HepG2 (cell line): ENCODE data around the gene PRKCE. TPM values are rescaled to one million over a fixed set of nuclear protein-coding genes. Genes with fewer than 3 reads are reported as not detected.

Experiments used
- ATAC-seq: fragments of 200-7000 bp; cut with Tn5 transposase; 3 replicates; pipeline ENCODE4 v1.9.1; 2020; ENCODE audit warnings: mild to moderate bottlenecking, moderate library complexity
- BruUV-seq: library from RNA; stranded (reverse); fragments of 400-500 nt; replicated peaks from 2 replicates; lab custom pipeline; 2021; lab: Mats Ljungman, UMichigan
- CTCF ChIA-PET: fragments of 300-600 bp; formaldehyde crosslinking; extraction: SDS; loops from one replicate; lab custom pipeline; 2021; ENCODE audit warnings: low total read pairs, inconsistent platforms, low intra/inter-chr PET ratio; lab: Yijun Ruan, JAX
- POLR2A ChIA-PET: fragments of 350-600 bp; sonication (Branson Sonifier 250); formaldehyde crosslinking; loops from one replicate; lab custom pipeline; 2020; ENCODE audit warnings: antibody characterized with exemption, inconsistent platforms; lab: Yijun Ruan, JAX
- DNase-seq: peaks from one replicate; pipeline ENCODE4 v3.0.0-alpha.2; 2015; ENCODE audit warnings: low spot score
- FAIRE-seq: peaks from 3 replicates; lab custom pipeline; 2011; peaks lifted over from hg19 to GRCh38; lab: Jason Lieb, UNC
- H2AFZ ChIP-seq: one replicate; pipeline ENCODE4 v1.6.1; 2011; ENCODE audit warnings: low read length, inconsistent platforms
- H3K27ac ChIP-seq: fragments of 300-600 bp; 3 replicates; pipeline ENCODE4 v1.8.0; 2011; ENCODE audit warnings: mixed run types, mild to moderate bottlenecking, mixed read lengths, low read length, inconsistent platforms; ENCODE audit not compliant: insufficient read depth; ENCODE audit errors: extremely low read length
- H3K27me3 ChIP-seq, 2 experiments: fragments of 200-600 bp in 1 of 2; 2 replicates in 1 of 2; 3 replicates in 1 of 2; pipeline versions ENCODE4 v1.6.0 to v1.8.0; 2011; ENCODE audit warnings: low read length in 2 of 2, mild to moderate bottlenecking in 2 of 2, moderate library complexity in 2 of 2, inconsistent platforms in 1 of 2; ENCODE audit not compliant: insufficient read depth in 2 of 2, control insufficient read depth in 1 of 2
- H3K36me3 ChIP-seq, 2 experiments: fragments of 200-600 bp in 1 of 2; replicated peaks in 1 of 2; 2 replicates in 1 of 2; 3 replicates in 1 of 2; pipeline versions ENCODE4 v1.5.1 to v1.8.0; 2011; ENCODE audit warnings: low read length in 2 of 2, inconsistent platforms in 1 of 2; ENCODE audit not compliant: insufficient read depth in 2 of 2, control insufficient read depth in 1 of 2
- H3K4me1 ChIP-seq: 2 replicates; pipeline ENCODE4 v1.5.1; 2012; ENCODE audit warnings: low read length, inconsistent platforms; ENCODE audit not compliant: insufficient read depth
- H3K4me2 ChIP-seq: 2 replicates; pipeline ENCODE4 v1.6.0; 2011; ENCODE audit warnings: low read depth, low read length, inconsistent platforms
- H3K4me3 ChIP-seq, 3 experiments: fragments of 200-600 bp in 1 of 3; sonication (generic), shearing (Covaris generic) in 1 of 3; replicated peaks in 1 of 3; 2 replicates each; pipeline ENCODE4 v1.5.1; 2011 to 2016; ENCODE audit warnings: low read length in 3 of 3, inconsistent platforms in 2 of 3, low read depth in 2 of 3, mild to moderate bottlenecking in 2 of 3, control low read depth in 1 of 3, mixed read lengths in 1 of 3; ENCODE audit not compliant: insufficient read depth in 1 of 3
- H3K79me2 ChIP-seq: one replicate; pipeline ENCODE4 v1.6.1; 2011; ENCODE audit warnings: low read length, inconsistent platforms; ENCODE audit not compliant: insufficient read depth
- H3K9ac ChIP-seq: 2 replicates; pipeline ENCODE4 v1.6.0; 2011; ENCODE audit warnings: mild to moderate bottlenecking, low read depth, low read length, inconsistent platforms; ENCODE audit not compliant: insufficient read depth
- H3K9me3 ChIP-seq: 2 replicates; pipeline ENCODE4 v1.5.1; 2012; ENCODE audit warnings: mild to moderate bottlenecking, low read length
- H4K20me1 ChIP-seq: 2 replicates; pipeline ENCODE4 v1.6.0; 2011; ENCODE audit warnings: inconsistent platforms, mild to moderate bottlenecking, low read length, moderate library complexity; ENCODE audit not compliant: insufficient read depth
- BRF2 ChIP-seq: sonication (generic); formaldehyde crosslinking; IDR thresholded peaks from 2 replicates; pipeline ENCODE4 v1.8.1; 2022; ENCODE audit warnings: mild to moderate bottlenecking, missing genetic modification reagents
- DDIT3 ChIP-seq: sonication (generic); formaldehyde crosslinking; IDR thresholded peaks from 2 replicates; pipeline ENCODE4 v1.4.0; 2020; ENCODE audit warnings: mild to moderate bottlenecking, missing genetic modification reagents
- DNMT1 ChIP-seq: sonication (generic); formaldehyde crosslinking; IDR thresholded peaks from 2 replicates; pipeline ENCODE4 v1.5.1; 2020; ENCODE audit warnings: mild to moderate bottlenecking, missing genetic modification reagents
- SALL1 ChIP-seq: sonication (generic); formaldehyde crosslinking; IDR thresholded peaks from 2 replicates; pipeline ENCODE4 v1.8.0; 2022; ENCODE audit warnings: mild to moderate bottlenecking, missing genetic modification reagents
- SPEN ChIP-seq: sonication (generic); formaldehyde crosslinking; IDR thresholded peaks from 2 replicates; pipeline ENCODE4 v1.5.1; 2020; ENCODE audit warnings: low read depth, mild to moderate bottlenecking, missing genetic modification reagents
- ZNF510 ChIP-seq: sonication (generic); formaldehyde crosslinking; IDR thresholded peaks from 2 replicates; pipeline ENCODE4 v1.4.0; 2020; ENCODE audit warnings: low read depth, mild to moderate bottlenecking, missing genetic modification reagents
- ZNF512B ChIP-seq: sonication (generic); formaldehyde crosslinking; IDR thresholded peaks from 2 replicates; pipeline ENCODE4 v1.5.1; 2020; ENCODE audit warnings: missing genetic modification reagents, mild to moderate bottlenecking, borderline replicate concordance
- ZNF839 ChIP-seq: sonication (generic); formaldehyde crosslinking; IDR thresholded peaks from 2 replicates; pipeline ENCODE4 v1.4.0; 2020; ENCODE audit warnings: missing genetic modification reagents, mild to moderate bottlenecking, borderline replicate concordance
- WGBS: methylation state at CpG from one replicate; pipeline ENCODE4 v1.1.6; 2017; ENCODE audit warnings: low lambda C conversion rate; 5-methylcytosine and 5-hydroxymethylcytosine counted together
- in situ Hi-C: cut with HindIII; loops from 2 replicates; pipeline ENCODE4 v1.10.0; 2017; ENCODE audit warnings: low pct_unique_long_range_greater_than_20kb; ENCODE audit not compliant: extremely low pct_ligation_motif_present
- intact Hi-C: fragments of 100-400 bp; cut with micrococcal nuclease; formaldehyde crosslinking; loops from one replicate; pipeline ENCODE4 v1.10.0; 2022; ENCODE audit not compliant: unreplicated experiment
- polyA plus RNA-seq, 8 experiments: library from polyadenylated mRNA; depleted of rRNA in 3 of 8; stranded (reverse) in 7 of 8; unstranded in 1 of 8; fragments of >200 nt; fragmentation: Illumina TruSeq in 4 of 8; extraction: Trizol in 4 of 8; gene quantifications; 2 replicates each; pipeline versions ENCODE4 v1.2.1 to v1.2.3, GENCODE V29; 2011 to 2016; ENCODE audit warnings: low read depth in 4 of 8, missing spikeins in 1 of 8, mixed read lengths in 1 of 8; ENCODE audit not compliant: insufficient read depth in 1 of 8
- total RNA-seq, 5 experiments: library from RNA; depleted of rRNA; stranded (reverse); fragments of >200 nt; fragmentation: Illumina TruSeq; extraction: Trizol; gene quantifications; 2 replicates each; pipeline ENCODE4 v1.2.3, GENCODE V29; 2016; ENCODE audit warnings: low read depth in 1 of 5

PRKCE gene
- total and polyA plus RNA-seq, 2 of the 13 experiments (the other 11 are each of a cell fraction or from before 2014, with no cell fraction given) = 1.0 to 3.9 TPM

- H3K36me3 ChIP-seq = no peaks in the 10 kb centered on the region
- no peak overlapping the region for H3K9ac ChIP-seq
- intact Hi-C loops (no loop called here), in situ Hi-C loops (no loop called here)
- BruUV-seq = no TSS peak
- H2AFZ ChIP-seq = no peak overlapping the region
- H3K4me3 ChIP-seq = no peak overlapping the region
- ATAC-seq = no peak
- WGBS = 51% methylated on average over 8 of the region's 8 CpGs
- TF ChIP-seq ZNF510 = no peak
- TF ChIP-seq DDIT3 (CRISPR knock-in tag) = no peak
- TF ChIP-seq SALL1 = no peak
- TF ChIP-seq ZNF839 (CRISPR knock-in tag) = no peak
- TF ChIP-seq ZNF512B = no peak
- no peak for TF ChIP-seq SPEN (CRISPR knock-in tag)
- no peak for TF ChIP-seq BRF2
- no peak for TF ChIP-seq DNMT1 (CRISPR knock-in tag)
- POLR2A ChIA-PET = no interaction called here
- no peak overlapping the region for H3K4me2 ChIP-seq
- DNase-seq = no peak
- no peaks in the 10 kb centered on the region for H3K79me2 ChIP-seq
- no peaks in the 10 kb centered on the region for H4K20me1 ChIP-seq
- CTCF ChIA-PET = no interaction called here
- H3K4me1 ChIP-seq = no peaks in the 10 kb centered on the region
- FAIRE-seq = no peak
- H3K9me3 ChIP-seq = no peaks in the 10 kb centered on the region
- no peak overlapping the region for H3K27ac ChIP-seq
- no peaks in the 10 kb centered on the region for H3K27me3 ChIP-seq
These were observed 246.4 kb downstream of the PRKCE start for GRCh38 chr2:45897842-45898241.
